SU-DHL-6 (cell line): ENCODE measurements around the gene ANXA2.

ENCODE experiments used
- H2AFZ ChIP-seq: fragments of 200-600 bp; sonication (generic); 2 replicates; pipeline ENCODE4 v1.6.1; 2014; ENCODE audit warnings: low read depth, mild to moderate bottlenecking, moderate library complexity, mixed read lengths, antibody characterized with exemption, low read length; ENCODE audit not compliant: severe bottlenecking
- H3F3A ChIP-seq: fragments of 200-600 bp; shearing (Covaris generic); 2 replicates; pipeline ENCODE4 v1.6.0; 2016; ENCODE audit warnings: antibody characterized with exemption, mild to moderate bottlenecking; ENCODE audit not compliant: insufficient read depth
- H3K27ac ChIP-seq: fragments of 200-600 bp; sonication (generic); 2 replicates; pipeline ENCODE4 v1.5.1; 2016; ENCODE audit warnings: low read depth, mild to moderate bottlenecking, low read length, moderate library complexity, mixed read lengths
- H3K27me3 ChIP-seq: fragments of 200-600 bp; sonication (generic), shearing (Covaris generic); 2 replicates; pipeline ENCODE4 v1.6.0; 2014; ENCODE audit warnings: mild to moderate bottlenecking, low read length
- H3K36me3 ChIP-seq: fragments of 200-600 bp; sonication (generic); 2 replicates; pipeline ENCODE4 v1.6.1; 2014; ENCODE audit warnings: mild to moderate bottlenecking, low read length, mixed read lengths
- H3K4me2 ChIP-seq: fragments of 300-600, 200-600 bp; shearing (Covaris generic), sonication (generic); 2 replicates; pipeline ENCODE4 v1.6.0; 2014; ENCODE audit warnings: low read length, low read depth, mild to moderate bottlenecking; ENCODE audit not compliant: poor library complexity, severe bottlenecking
- H3K4me3 ChIP-seq: fragments of 200-600 bp; sonication (generic); 2 replicates; pipeline ENCODE4 v1.5.1; 2014; ENCODE audit warnings: antibody characterized with exemption, low read length, mild to moderate bottlenecking, mixed read lengths; ENCODE audit not compliant: insufficient read depth, poor library complexity, severe bottlenecking
- H3K79me2 ChIP-seq: fragments of 200-600 bp; sonication (generic); 2 replicates; pipeline ENCODE4 v1.6.1; 2014; ENCODE audit warnings: mild to moderate bottlenecking, low read length, moderate library complexity; ENCODE audit not compliant: insufficient read depth
- H3K9ac ChIP-seq: fragments of 200-600 bp; sonication (generic); 2 replicates; pipeline ENCODE4 v1.7.0; 2014; ENCODE audit warnings: mild to moderate bottlenecking, low read length
- H3K9me2 ChIP-seq: fragments of 200-600 bp; sonication (generic); replicated peaks from 2 replicates; pipeline ENCODE4 v1.6.1; 2014; ENCODE audit warnings: low read length; ENCODE audit not compliant: insufficient read depth
- H3K9me3 ChIP-seq: fragments of 200-600 bp; sonication (generic); 2 replicates; pipeline ENCODE4 v1.6.1; 2014; ENCODE audit warnings: low read length, mixed read lengths; ENCODE audit not compliant: insufficient read depth
- H4K20me1 ChIP-seq: fragments of 200-600 bp; sonication (generic); 2 replicates; pipeline ENCODE4 v1.6.1; 2014; ENCODE audit warnings: low read depth, mild to moderate bottlenecking, antibody characterized with exemption, low read length, moderate library complexity, mixed read lengths
- EZH2phosphoT487 ChIP-seq: fragments of 200-600 bp; sonication (generic), shearing (Covaris generic); conservative IDR thresholded peaks from 2 replicates; pipeline ENCODE4 v1.6.1; 2018; ENCODE audit warnings: mild to moderate bottlenecking, antibody characterized with exemption, low read length, moderate library complexity, mixed read lengths
- TF ChIP-seq, protein P1 (sequence below): fragments of 200-600 bp; sonication (generic); IDR thresholded peaks from one replicate; pipeline ENCODE4 v1.5.1; 2017; ENCODE audit warnings: antibody characterized with exemption, mild to moderate bottlenecking, low read length, moderate library complexity; ENCODE audit not compliant: insufficient read depth, poor library complexity, severe bottlenecking

ANXA2 gene

DNA sequence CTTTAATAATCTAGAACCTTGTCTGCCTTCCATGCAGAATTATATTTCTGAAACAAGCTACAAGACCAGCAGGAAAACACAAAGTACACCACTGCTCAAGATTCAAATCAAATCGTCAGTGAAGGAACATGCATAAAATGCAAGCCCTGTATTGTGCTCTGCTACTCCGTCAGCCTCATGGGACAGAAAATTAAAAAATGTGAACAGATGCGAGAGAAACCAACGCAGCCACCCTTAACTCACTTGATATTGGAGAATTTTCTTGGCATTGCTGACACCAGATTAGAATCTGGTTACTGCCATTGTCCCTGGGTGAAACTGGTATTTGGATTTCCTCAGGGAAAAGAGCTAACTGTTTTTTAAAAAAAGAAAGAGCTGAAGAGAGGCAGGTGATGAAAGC lies 23.6 kb downstream of the ANXA2 start:
- no peaks in the 10 kb centered on the region for H3K9me3 ChIP-seq
- no peak overlapping the region for H3K4me3 ChIP-seq
- H3K36me3 ChIP-seq: no peaks in the 10 kb centered on the region
- no peaks in the 10 kb centered on the region for H3F3A ChIP-seq
- no peak overlapping the region for H3K9ac ChIP-seq
- no peak overlapping the region for H3K27ac ChIP-seq
- H3K4me2 ChIP-seq: no peak overlapping the region
- H3K9me2 ChIP-seq: no peaks in the 10 kb centered on the region
- H4K20me1 ChIP-seq: no peaks in the 10 kb centered on the region
- TF ChIP-seq EZH2phosphoT487: no peak
- TF ChIP-seq, protein P1, sequence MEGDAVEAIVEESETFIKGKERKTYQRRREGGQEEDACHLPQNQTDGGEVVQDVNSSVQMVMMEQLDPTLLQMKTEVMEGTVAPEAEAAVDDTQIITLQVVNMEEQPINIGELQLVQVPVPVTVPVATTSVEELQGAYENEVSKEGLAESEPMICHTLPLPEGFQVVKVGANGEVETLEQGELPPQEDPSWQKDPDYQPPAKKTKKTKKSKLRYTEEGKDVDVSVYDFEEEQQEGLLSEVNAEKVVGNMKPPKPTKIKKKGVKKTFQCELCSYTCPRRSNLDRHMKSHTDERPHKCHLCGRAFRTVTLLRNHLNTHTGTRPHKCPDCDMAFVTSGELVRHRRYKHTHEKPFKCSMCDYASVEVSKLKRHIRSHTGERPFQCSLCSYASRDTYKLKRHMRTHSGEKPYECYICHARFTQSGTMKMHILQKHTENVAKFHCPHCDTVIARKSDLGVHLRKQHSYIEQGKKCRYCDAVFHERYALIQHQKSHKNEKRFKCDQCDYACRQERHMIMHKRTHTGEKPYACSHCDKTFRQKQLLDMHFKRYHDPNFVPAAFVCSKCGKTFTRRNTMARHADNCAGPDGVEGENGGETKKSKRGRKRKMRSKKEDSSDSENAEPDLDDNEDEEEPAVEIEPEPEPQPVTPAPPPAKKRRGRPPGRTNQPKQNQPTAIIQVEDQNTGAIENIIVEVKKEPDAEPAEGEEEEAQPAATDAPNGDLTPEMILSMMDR: no peak
- H3K27me3 ChIP-seq: no peaks in the 10 kb centered on the region
- H2AFZ ChIP-seq: no peak overlapping the region
- no peaks in the 10 kb centered on the region for H3K79me2 ChIP-seq

GRCh38 chr15:60373745-60374144 lies 24.0 kb downstream of the ANXA2 start:
- TF ChIP-seq, protein P1: no peak
- TF ChIP-seq EZH2phosphoT487: no peak
- H3K4me2 ChIP-seq: no peak overlapping the region
- no peaks in the 10 kb centered on the region for H3F3A ChIP-seq
- no peak overlapping the region for H3K27ac ChIP-seq
- H3K36me3 ChIP-seq: no peaks in the 10 kb centered on the region
- no peak overlapping the region for H3K9ac ChIP-seq
- H3K79me2 ChIP-seq: no peaks in the 10 kb centered on the region
- H3K9me2 ChIP-seq: no peaks in the 10 kb centered on the region
- no peaks in the 10 kb centered on the region for H3K27me3 ChIP-seq
- H3K9me3 ChIP-seq: no peaks in the 10 kb centered on the region
- H4K20me1 ChIP-seq: no peaks in the 10 kb centered on the region
- no peak overlapping the region for H3K4me3 ChIP-seq
- no peak overlapping the region for H2AFZ ChIP-seq

DNA sequence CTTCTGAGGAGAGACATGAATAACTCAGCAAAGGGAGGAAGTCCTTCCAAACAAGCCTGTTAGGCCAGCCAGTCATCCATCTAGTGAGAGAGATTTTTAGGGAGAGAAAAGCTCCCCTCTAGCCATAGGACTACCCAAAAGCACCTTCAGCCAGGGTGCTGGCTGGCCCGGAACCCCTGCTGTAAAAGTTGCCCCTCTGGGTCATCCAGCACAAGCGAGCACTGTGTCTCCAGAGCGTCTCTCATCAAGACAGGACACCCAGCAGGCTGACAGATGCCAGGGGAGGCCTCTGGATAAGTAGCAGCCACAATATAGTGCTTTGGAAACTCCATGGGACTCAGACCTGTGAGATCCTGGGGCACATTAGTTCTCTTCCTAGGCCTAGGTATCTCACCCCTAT lies 24.5 kb downstream of the ANXA2 start:
- H2AFZ ChIP-seq: no peak overlapping the region
- no peaks in the 10 kb centered on the region for H3K9me3 ChIP-seq
- no peaks in the 10 kb centered on the region for H3K79me2 ChIP-seq
- H3K9me2 ChIP-seq: no peaks in the 10 kb centered on the region
- H4K20me1 ChIP-seq: no peaks in the 10 kb centered on the region
- no peaks in the 10 kb centered on the region for H3F3A ChIP-seq
- H3K36me3 ChIP-seq: no peaks in the 10 kb centered on the region
- H3K4me3 ChIP-seq: no peak overlapping the region
- H3K27me3 ChIP-seq: no peaks in the 10 kb centered on the region
- TF ChIP-seq, protein P1: no peak
- TF ChIP-seq EZH2phosphoT487: no peak
- H3K9ac ChIP-seq: no peak overlapping the region
- no peak overlapping the region for H3K27ac ChIP-seq
- no peak overlapping the region for H3K4me2 ChIP-seq
